Esophagus muscularis mucosa (tissue), 4 donors: ENCODE measurements around the gene NCOR1. TPM values are rescaled to one million over a fixed set of nuclear protein-coding genes. Genes with fewer than 3 reads are reported as not detected.

Source experiments
- DNase-seq: peaks from one replicate; pipeline ENCODE4 v3.0.0-alpha.2; 2017; ENCODE audit errors: extremely low spot score
- H3K27ac ChIP-seq, 4 donors: fragments of 200-600 bp; sonication (generic); replicated peaks in 1 of 4; 1 replicate in 3 of 4; 2 replicates in 1 of 4; pipeline ENCODE4 v1.5.1; 2016 to 2019; ENCODE audit warnings: mild to moderate bottlenecking in 1 of 4
- H3K27me3 ChIP-seq, 4 donors: fragments of 200-600 bp; sonication (generic); one replicate each; pipeline versions ENCODE4 v1.5.1 to v1.6.0; 2016 to 2019
- H3K36me3 ChIP-seq, 4 donors: fragments of 200-600 bp; sonication (generic); one replicate each; pipeline ENCODE4 v1.5.1; 2016 to 2019
- H3K4me1 ChIP-seq, 4 donors: fragments of 200-600 bp; sonication (generic); one replicate each; pipeline ENCODE4 v1.5.1; 2016 to 2019
- H3K4me3 ChIP-seq, 4 donors: fragments of 200-600 bp; sonication (generic); 1 replicate in 2 of 4; 2 replicates in 2 of 4; pipeline ENCODE4 v1.5.1; 2016 to 2019; ENCODE audit warnings: mild to moderate bottlenecking in 4 of 4, moderate library complexity in 1 of 4
- H3K9me3 ChIP-seq, 4 donors: fragments of 200-600 bp; sonication (generic); 1 replicate in 3 of 4; 2 replicates in 1 of 4; pipeline ENCODE4 v1.5.1; 2016 to 2019
- CTCF ChIP-seq, 3 experiments: fragments of 200-600 bp in 2 of 3; fragments of 450-650 bp in 1 of 3; sonication (generic) in 2 of 3; IDR thresholded peaks; one replicate each; pipeline ENCODE4 v1.5.1; 2017 to 2019; ENCODE audit warnings: antibody characterized with exemption in 3 of 3, mild to moderate bottlenecking in 2 of 3, moderate library complexity in 1 of 3
- EP300 ChIP-seq: sonication (generic); formaldehyde crosslinking; IDR thresholded peaks from one replicate; pipeline ENCODE4 v1.6.1; 2017; ENCODE audit warnings: antibody characterized with exemption
- POLR2A ChIP-seq: fragments of 450-650 bp; IDR thresholded peaks from one replicate; pipeline ENCODE4 v1.6.1; 2017; ENCODE audit warnings: antibody characterized with exemption, moderate library complexity, mild to moderate bottlenecking, low read depth
- POLR2AphosphoS5 ChIP-seq, 2 donors: sonication (generic); formaldehyde crosslinking; IDR thresholded peaks; one replicate each; pipeline ENCODE4 v1.6.1; 2017; ENCODE audit warnings: antibody characterized with exemption in 2 of 2
- WGBS: methylation state at CpG from one replicate; pipeline ENCODE4 v1.1.5; 2018; 5-methylcytosine and 5-hydroxymethylcytosine counted together
- intact Hi-C: fragments of 100-400 bp; cut with DNase I; formaldehyde crosslinking; loops from one replicate; pipeline ENCODE4 v1.15.1; 2023
- total RNA-seq, 4 donors: library from RNA; depleted of rRNA; stranded (reverse); fragments of >200 nt; gene quantifications; one replicate each; pipeline versions ENCODE4 v1.1.0 to v1.2.1, GENCODE V29; 2016

Gene NCOR1
- total RNA-seq, 4 donors from 2014 or later: 100 to 123 (median 109) TPM

- no peak for DNase-seq
- H3K4me1 ChIP-seq: peaks cover 16 to 24% (median 22%) of the 10 kb centered on the region in 4 donors
- no peaks in the 10 kb centered on the region for H3K27me3 ChIP-seq
- H3K36me3 ChIP-seq: peaks cover 0 to 4% (median 0%) of the 10 kb centered on the region in 4 donors
- no peak overlapping the region for H3K27ac ChIP-seq
- 73% methylated on average over 1 of the region's 1 CpG for WGBS
- TF ChIP-seq EP300 (no peak), POLR2AphosphoS5 (IDR thresholded peaks at IDR 0.05) (peak in 1 of 2 donors; percentile 23)
- intact Hi-C loops: no loop called here
- no peak overlapping the region for H3K4me3 ChIP-seq
- H3K9me3 ChIP-seq: no peaks in the 10 kb centered on the region
These were observed 43.6 kb upstream of the NCOR1 start for GRCh38 chr17:16258901-16259300.

GRCh38 chr17:16255481-16255921, 40.2 kb upstream of the NCOR1 start:
- Histone ChIP-seq H3K27ac (peak overlapping the region; percentile 43 to 70 (median 68)), H3K4me3 (peak overlapping the region in 3 of 4 donors; percentile 0 to 29 (median 28)), H3K4me1 (peaks cover 16 to 24% (median 22%) of the 10 kb centered on the region in 4 donors), H3K36me3 (peaks cover 0 to 4% (median 0%) of the 10 kb centered on the region in 4 donors), H3K27me3 (no peaks in the 10 kb centered on the region), H3K9me3 (no peaks in the 10 kb centered on the region)
- TF ChIP-seq POLR2A: no peak
- peak in 1 of 2 donors; percentile 31 for TF ChIP-seq POLR2AphosphoS5 (IDR thresholded peaks at IDR 0.05)
- TF ChIP-seq CTCF (IDR thresholded peaks at IDR 0.05): no peak
- no peak for TF ChIP-seq EP300
- intact Hi-C loops: no loop called here
- 19% methylated on average over 4 of the region's 4 CpGs for WGBS
- no peak for DNase-seq

GRCh38 chr17:16254773-16255400, 39.6 kb upstream of the NCOR1 start:
- DNase-seq: no peak
- peak overlapping the region; percentile 43 to 70 (median 68) for H3K27ac ChIP-seq
- TF ChIP-seq CTCF (IDR thresholded peaks at IDR 0.05) (no peak), POLR2A (no peak), POLR2AphosphoS5 (IDR thresholded peaks at IDR 0.05) (no peak), EP300 (no peak)
- 78% methylated on average over 9 of the region's 9 CpGs for WGBS
- H3K36me3 ChIP-seq: peaks cover 0 to under 1% (median 0%) of the 10 kb centered on the region in 4 donors
- H3K4me3 ChIP-seq: no peak overlapping the region
- peaks cover 16 to 24% (median 22%) of the 10 kb centered on the region in 4 donors for H3K4me1 ChIP-seq
- intact Hi-C loops: no loop called here
- no peaks in the 10 kb centered on the region for H3K27me3 ChIP-seq
- H3K9me3 ChIP-seq: no peaks in the 10 kb centered on the region

- TF ChIP-seq CTCF (IDR thresholded peaks at IDR 0.05) (no peak), EP300 (no peak), POLR2A (no peak), POLR2AphosphoS5 (IDR thresholded peaks at IDR 0.05) (no peak)
- H3K9me3 ChIP-seq: no peaks in the 10 kb centered on the region
- H3K4me1 ChIP-seq: peaks cover 16 to 26% (median 20%) of the 10 kb centered on the region in 4 donors
- no peaks in the 10 kb centered on the region for H3K36me3 ChIP-seq
- no peak for DNase-seq
- no peak overlapping the region for H3K4me3 ChIP-seq
- H3K27me3 ChIP-seq: no peaks in the 10 kb centered on the region
- 100% methylated on average over 1 of the region's 1 CpG for WGBS
- intact Hi-C loops: no loop called here
- H3K27ac ChIP-seq: no peak overlapping the region
These were observed 36.2 kb upstream of the NCOR1 start for GRCh38 chr17:16251556-16251955.

GRCh38 chr17:16251043-16251442, 35.7 kb upstream of the NCOR1 start:
- Histone ChIP-seq H3K9me3 (no peaks in the 10 kb centered on the region), H3K36me3 (no peaks in the 10 kb centered on the region), H3K27ac (no peak overlapping the region), H3K27me3 (no peaks in the 10 kb centered on the region), H3K4me3 (no peak overlapping the region), H3K4me1 (peaks cover 11 to 21% (median 15%) of the 10 kb centered on the region in 4 donors)
- DNase-seq: no peak
- intact Hi-C loops: no loop called here
- TF ChIP-seq POLR2AphosphoS5 (IDR thresholded peaks at IDR 0.05): no peak
- TF ChIP-seq CTCF (IDR thresholded peaks at IDR 0.05): no peak
- TF ChIP-seq EP300: no peak
- no peak for TF ChIP-seq POLR2A
- 91% methylated on average over 6 of the region's 6 CpGs for WGBS
